Spleen (tissue), 3 donors: Measurements from ENCODE around the gene CECR2.

ENCODE experiments used
- POLR2A ChIP-seq, 3 donors: fragments of 450-650 bp; IDR thresholded peaks; one replicate each; pipeline ENCODE4 v1.5.1; 2017; ENCODE audit warnings: antibody characterized with exemption in 3 of 3, mild to moderate bottlenecking in 1 of 3
- POLR2AphosphoS5 ChIP-seq, 3 donors: sonication (generic); formaldehyde crosslinking; IDR thresholded peaks; one replicate each; pipeline ENCODE4 v1.5.1; 2017; ENCODE audit warnings: antibody characterized with exemption in 3 of 3

DNA sequence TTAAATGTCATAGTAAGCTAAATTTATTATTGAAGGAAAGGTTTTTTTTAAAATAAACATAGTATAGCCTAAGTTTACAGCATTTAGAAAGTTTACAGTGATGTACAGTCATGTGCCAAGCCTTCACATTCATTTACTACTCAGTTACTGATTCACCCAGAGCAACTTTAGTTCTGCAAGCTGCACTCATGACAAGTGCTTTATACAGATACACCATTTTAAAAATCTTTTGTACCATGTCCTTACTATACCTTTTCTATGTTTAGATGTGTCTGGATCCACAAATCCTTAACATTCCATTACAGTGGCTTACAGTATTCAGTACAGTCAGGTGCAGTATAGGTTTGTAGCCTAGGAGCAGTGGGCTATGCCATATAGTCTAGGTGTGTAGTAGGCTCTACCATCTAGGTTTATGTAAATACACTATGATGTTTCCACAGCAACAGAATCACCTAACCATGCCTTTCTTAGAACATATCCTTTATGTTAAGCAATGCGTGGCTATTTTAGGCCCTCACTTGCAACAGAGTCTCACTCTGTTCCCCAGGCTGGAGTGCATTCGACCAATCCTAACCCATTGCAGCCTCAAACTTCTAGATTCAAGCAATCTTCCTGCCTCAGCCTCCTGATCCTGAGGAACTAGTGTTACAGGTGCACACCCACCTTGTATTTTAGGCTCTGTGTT is 114.6 kb downstream of the CECR2 start:
- no peak for TF ChIP-seq POLR2AphosphoS5 (IDR thresholded peaks at IDR 0.05)
- TF ChIP-seq POLR2A (IDR thresholded peaks at IDR 0.05): no peak
